ENCODE data around the gene UBE3B.

The UBE3B gene

GRCh38 chr12:109501299-109501698, 23.9 kb downstream of the UBE3B start:
- no peak for DNase-seq

DNA sequence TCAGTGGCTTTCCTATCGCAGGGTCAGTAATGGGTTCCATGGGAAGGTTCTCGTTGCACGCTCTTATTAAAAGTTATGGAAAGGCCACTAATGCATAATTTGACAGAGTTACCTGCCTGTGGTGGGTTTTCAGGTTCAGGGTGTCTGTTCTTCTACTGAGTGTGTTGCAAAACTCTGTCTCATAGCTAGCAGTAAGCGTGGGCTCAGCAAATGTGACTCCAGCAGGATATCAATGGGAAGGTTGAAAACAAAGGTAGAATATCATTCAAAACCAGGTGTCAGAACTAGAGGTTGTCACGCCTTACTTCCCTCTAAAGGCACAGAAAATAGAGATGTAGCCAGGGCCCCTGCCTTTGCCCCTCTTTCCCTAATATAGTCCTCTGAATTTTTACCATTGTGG, 24.9 kb downstream of the UBE3B start:
- no peak for DNase-seq

GRCh38 chr12:109503611-109504010, 26.2 kb downstream of the UBE3B start:
- no peak for DNase-seq

DNA sequence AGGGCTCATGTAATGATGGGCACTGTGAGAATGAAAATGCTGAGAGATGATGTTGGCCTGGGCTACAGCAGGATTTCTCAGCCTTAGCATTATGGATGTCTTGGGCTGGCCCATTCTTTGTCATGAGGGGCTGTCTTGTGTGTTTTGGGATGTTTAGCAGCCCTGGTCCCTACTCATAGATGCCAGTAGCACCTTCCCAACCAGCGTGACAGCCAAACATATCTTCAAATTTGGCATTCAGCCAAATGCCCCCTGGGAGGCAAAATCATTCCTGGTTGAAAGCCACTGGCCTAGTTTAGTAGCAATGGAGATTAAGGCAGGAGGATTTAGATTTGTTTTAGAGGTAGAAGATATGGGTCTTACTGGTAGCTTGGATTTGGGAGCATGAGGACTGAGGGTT, 26.6 kb downstream of the UBE3B start:
- DNase-seq: no peak

DNA sequence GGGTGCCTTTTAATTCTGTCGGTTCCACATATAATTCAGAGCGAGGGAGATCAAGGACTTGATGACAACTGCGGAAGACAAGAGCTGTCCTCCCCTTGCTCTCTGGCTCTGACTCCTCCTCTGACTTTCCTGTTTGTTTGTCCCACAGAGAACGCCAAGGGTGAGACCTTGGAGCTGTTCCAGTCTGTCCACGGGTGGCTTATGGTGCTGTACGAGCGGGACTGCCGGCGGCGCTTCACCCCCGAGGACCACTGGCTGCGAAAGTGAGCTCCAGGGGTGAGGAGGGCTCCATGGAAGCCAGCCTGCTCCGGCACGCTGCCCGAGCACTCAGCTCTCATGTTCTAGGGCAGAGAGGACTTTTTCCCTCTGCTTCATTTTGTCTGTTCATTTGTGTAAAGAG, 32.8 kb downstream of the UBE3B start:
- peak; percentile 33 for DNase-seq

DNA sequence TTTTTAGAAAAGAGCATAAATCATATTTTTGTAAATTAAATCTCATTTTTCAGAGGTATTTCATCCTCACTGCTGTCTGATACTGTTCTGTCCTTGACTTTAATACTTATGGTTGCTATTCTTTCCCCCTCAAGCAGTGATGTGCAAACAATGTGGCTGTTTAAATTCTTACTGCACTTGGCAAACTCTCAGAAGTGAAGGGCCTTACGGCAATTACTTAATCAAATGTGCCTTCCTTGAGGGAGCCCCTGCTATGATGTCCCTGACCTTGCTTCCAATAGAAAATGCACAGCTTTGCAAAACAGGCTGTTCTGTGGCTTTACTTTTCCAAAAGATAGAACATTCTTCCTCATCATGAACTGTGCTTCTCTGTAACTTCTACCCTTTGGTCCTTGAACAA, 35.2 kb downstream of the UBE3B start:
- DNase-seq: no peak

DNA sequence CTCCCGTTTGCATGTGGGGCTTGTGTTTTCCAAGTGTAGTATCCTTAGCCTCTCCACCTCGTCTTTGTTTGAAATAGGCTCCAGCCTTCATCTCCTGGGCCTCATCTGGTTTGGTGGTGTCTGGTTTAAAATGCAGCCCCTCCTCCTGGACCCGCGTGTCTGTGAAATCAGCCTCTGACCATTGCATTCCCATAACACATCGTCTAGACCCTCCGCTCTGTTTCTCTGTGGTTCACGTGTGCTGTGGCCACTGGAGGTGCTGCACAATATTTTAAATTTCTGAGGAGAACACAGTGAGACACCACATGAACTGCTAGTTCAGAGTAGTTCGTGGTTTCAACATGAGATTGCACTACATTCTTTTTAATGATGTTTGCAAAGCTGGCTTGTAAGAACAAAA, 35.6 kb downstream of the UBE3B start:
- DNase-seq: no peak

GRCh38 chr12:109513977-109514376, 36.5 kb downstream of the UBE3B start:
- peak; percentile 63 for DNase-seq

GRCh38 chr12:109517619-109518018, 40.2 kb downstream of the UBE3B start:
- peak; percentile 96 for DNase-seq

- peak; percentile 95 for DNase-seq
Observed at GRCh38 chr12:109518820-109519665, 41.6 kb downstream of the UBE3B start.

- no peak for DNase-seq
Observed at GRCh38 chr12:109519787-109520186, 42.4 kb downstream of the UBE3B start.

DNA sequence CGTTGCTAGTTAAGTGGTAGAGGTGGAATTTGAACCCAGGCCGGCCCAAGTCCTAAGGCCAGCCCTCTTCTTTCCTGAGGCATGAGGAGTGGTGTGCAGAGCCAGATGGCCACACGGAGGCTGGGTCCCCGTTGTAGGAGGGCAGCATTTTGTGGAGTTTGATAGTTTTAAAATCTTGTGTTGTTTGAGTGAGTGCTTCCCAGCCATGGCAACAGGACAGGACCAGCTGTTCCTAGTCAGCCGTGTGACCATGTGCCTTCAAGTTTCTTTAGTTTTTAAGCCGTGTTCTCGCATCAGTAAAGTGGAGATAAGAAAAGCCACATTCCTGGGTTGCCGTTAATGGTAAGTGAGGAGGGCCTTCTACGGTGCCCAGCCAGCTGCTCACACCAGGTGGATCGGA, 44.4 kb downstream of the UBE3B start:
- DNase-seq: no peak

GRCh38 chr12:109523071-109523470, 45.6 kb downstream of the UBE3B start:
- DNase-seq: no peak

DNA sequence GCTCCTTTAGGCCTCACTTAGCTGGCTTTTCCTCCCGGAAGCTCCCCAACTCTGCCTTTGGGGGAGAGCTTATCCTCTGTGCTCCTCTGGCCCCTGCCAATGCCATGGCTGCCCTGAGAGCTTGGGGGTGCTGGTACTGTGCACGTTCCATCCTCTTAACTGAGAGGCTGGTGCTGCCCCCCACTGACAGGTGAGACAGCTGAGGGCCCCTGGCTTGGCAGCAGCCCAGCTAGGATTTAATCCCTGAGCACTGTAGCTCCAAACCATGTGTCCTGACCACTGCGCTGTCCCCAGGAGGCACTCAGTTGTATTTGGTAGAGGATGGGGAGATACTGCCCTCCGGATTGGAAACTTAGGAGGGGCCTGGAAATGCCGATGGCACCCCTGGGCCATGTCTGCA, 46.1 kb downstream of the UBE3B start:
- DNase-seq: no peak

DNA sequence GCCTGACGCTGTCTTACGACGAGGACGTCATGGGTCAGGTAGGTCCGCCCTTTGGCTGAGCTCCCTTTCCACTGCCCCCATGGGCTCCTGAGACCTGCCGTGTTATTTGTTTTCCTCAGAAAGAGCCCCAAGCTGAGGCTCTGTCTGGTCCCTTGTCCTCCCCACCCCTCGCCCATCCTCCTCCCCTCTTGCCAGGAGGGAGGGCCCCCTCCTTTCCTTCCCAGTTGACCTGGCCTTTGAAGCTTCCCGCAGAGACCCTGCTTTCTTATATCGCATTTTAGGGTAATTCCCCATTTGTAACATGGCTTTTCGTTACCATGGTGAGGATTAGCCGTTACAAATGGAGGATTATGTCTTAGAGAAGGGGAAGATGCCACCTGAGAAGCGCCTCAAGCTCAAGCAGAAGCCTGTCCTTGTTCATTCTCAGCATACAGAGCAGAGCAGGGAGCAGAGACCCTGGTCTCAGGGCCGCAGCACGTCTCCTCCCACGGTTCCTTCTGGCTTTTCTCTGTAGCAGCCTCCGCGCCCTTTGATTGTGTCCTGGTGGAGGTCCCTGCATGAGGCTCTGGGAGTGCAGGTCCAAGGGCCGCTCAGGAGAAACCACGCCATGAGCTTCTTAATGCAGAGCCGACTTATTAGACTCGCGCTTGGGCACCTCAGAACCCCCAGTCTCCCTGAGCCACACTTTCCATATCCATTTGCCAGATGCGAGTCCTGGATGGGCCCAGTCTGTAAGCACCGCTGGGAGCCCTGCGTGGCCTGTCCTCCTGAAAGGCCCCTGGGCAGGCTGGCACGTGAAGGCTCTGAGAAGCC, 47.2 kb downstream of the UBE3B start:
- DNase-seq: no peak

DNA sequence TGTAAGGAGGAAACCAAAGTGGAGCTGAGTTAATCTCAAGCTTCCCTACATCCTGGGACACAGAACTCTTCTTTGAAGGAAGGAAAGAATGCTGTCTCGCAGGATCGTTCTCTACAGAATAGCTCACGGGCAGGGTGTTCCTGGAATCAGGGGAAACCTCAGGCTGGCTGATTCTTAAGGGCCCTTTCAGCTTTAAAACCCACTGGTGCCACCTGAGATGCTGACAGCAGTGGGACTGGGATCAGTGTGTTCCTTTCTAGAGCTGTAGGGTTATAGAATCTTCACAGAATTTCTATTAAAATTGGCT, 47.8 kb downstream of the UBE3B start:
- no peak for DNase-seq

- DNase-seq: no peak
Observed at GRCh38 chr12:109527489-109528123, 50.2 kb downstream of the UBE3B start.

- no peak for DNase-seq
Observed at GRCh38 chr12:109529691-109530640, 52.5 kb downstream of the UBE3B start.

- DNase-seq: no peak
Observed at GRCh38 chr12:109531411-109531810, 54.0 kb downstream of the UBE3B start.

DNA sequence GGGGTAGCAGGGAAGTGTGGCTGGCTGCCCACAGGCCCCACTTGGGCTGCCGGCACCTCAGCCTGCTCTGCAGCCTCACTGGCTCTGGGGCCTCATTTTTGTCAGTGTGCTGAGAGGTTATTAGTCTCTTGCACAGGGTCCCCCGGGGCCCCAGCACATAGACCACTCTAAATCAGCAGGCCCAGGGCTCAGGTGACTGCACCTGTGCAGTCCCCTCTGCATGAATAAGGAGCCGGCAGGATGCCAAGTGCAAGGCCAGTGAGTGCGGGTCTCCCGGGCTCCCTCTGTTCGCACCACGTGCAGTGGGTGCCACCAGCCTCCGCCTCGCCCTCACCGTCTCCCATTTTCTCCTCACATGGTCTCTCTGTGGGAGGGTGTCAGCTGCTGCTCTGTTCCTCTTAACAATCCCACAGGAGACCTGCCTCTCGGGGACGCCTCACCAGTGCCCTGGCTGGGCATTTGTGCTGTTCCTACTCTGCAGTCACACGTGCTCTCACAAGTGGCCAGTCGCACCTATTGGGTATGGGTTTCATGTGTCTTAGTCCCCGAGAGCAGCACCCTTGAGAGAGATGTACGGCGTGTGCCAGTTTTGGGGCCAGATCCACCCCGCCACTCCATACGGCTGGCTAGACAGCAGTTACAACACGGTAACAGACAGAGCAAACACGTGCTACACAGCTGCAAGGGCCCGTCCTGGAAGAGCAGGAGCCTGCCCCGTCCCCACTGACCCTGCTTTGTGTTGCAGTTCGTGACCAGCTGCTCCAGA, 55.5 kb downstream of the UBE3B start:
- DNase-seq: no peak

DNA sequence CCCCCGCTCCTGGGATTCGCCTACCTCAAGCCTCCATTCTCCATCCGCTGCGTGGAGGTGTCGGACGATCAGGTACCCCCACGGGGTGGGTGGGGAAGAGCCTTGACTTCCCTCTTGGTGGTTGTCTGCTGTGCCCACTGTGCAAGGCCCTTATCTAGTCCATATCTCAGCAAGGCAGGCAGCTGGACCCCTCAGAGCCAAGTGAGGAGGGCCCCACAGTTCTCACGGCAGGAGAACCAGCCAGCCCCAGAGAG, 56.0 kb downstream of the UBE3B start:
- no peak for DNase-seq

DNA sequence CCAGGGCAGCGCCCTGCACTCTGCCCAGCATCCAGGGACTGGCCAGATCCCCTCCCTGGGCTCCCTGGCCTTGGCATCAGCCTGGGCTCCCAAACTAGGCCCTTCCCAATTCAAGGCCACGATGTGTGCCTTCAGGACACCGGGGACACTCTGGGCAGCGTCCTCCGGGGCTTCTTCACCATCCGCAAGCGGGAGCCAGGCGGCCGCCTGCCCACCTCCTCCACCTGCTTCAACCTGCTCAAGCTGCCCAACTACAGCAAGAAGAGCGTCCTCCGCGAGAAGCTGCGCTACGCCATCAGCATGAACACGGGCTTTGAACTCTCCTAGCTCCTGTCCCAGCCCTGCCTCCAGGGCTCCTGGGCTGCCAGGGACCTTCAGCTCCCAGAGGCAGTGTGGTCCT, 57.0 kb downstream of the UBE3B start:
- DNase-seq: no peak
